Keratinocyte (primary cell): Measurements from ENCODE around the gene VPS18.

Experiments used
- CTCF ChIP-seq, 3 experiments: IDR thresholded peaks in 1 of 3; conservative IDR thresholded peaks in 1 of 3; optimal IDR thresholded peaks in 1 of 3; 2 replicates in 2 of 3; 3 replicates in 1 of 3; pipeline versions ENCODE3 to v1.5.1; 2011; ENCODE audit warnings: low read length in 3 of 3, mild to moderate bottlenecking in 3 of 3, moderate library complexity in 2 of 3, control low read depth in 1 of 3, inconsistent platforms in 1 of 3; ENCODE audit not compliant: insufficient read depth in 2 of 3; ENCODE audit errors: extremely low read depth in 1 of 3
- EZH2 ChIP-seq: IDR thresholded peaks from one replicate; pipeline ENCODE4 v1.6.1; 2012; ENCODE audit warnings: inconsistent platforms, mild to moderate bottlenecking, low read length, moderate library complexity

- no peak for TF ChIP-seq CTCF (optimal IDR thresholded peaks at IDR 0.05 in 1 of 3, IDR thresholded peaks at IDR 0.05 in 1 of 3, conservative IDR thresholded peaks at IDR 0.05 in 1 of 3; ENCODE audit: extremely low read depth in 1 of 3, insufficient read depth in 2 of 3, low read length in 3 of 3)
- no peak for TF ChIP-seq EZH2
Measured at GRCh38 chr15:40901053-40901443, 6.8 kb downstream of the VPS18 start.
